OCI-LY3 (cell line): Measurements from ENCODE around the gene CATSPER3.

Experiments used
- H2AFZ ChIP-seq: fragments of 200-600, 300-600 bp; shearing (Covaris generic); 2 replicates; pipeline ENCODE4 v1.6.0; 2014; ENCODE audit warnings: antibody characterized with exemption, low read depth, low read length
- H3K27ac ChIP-seq: fragments of 200-600, 300-600 bp; sonication (generic); 2 replicates; pipeline ENCODE4 v1.5.1; 2014; ENCODE audit warnings: mild to moderate bottlenecking, low read length, moderate library complexity, mixed read lengths
- H3K27me3 ChIP-seq: fragments of 200-600, 300-600 bp; sonication (generic); 2 replicates; pipeline ENCODE4 v1.6.1; 2014; ENCODE audit warnings: low read depth, low read length, mixed read lengths
- H3K36me3 ChIP-seq: fragments of 200-600, 300-600 bp; sonication (generic); replicated peaks from 2 replicates; pipeline ENCODE3; 2014; ENCODE audit warnings: low read depth, low read length, mixed read lengths
- H3K4me1 ChIP-seq: fragments of 300-600, 200-600 bp; sonication (generic); 2 replicates; pipeline ENCODE4 v1.6.1; 2014; ENCODE audit warnings: low read length, mixed read lengths
- H3K4me2 ChIP-seq: fragments of 200-600, 300-600 bp; sonication (generic); 2 replicates; pipeline ENCODE4 v1.6.1; 2014; ENCODE audit warnings: low read length, mixed read lengths
- H3K4me3 ChIP-seq: fragments of 300-600, 200-600 bp; sonication (generic); 2 replicates; pipeline ENCODE4 v1.5.1; 2014; ENCODE audit warnings: antibody characterized with exemption, mild to moderate bottlenecking, low read length, moderate library complexity
- H3K79me2 ChIP-seq: fragments of 300-600, 200-600 bp; shearing (Covaris generic); 2 replicates; pipeline ENCODE4 v1.6.1; 2014; ENCODE audit warnings: mild to moderate bottlenecking, low read length, mixed read lengths
- H3K9ac ChIP-seq: fragments of 300-600, 200-600 bp; shearing (Covaris generic); 2 replicates; pipeline ENCODE4 v1.6.0; 2014; ENCODE audit warnings: mild to moderate bottlenecking, low read length, moderate library complexity
- H3K9me3 ChIP-seq: fragments of 200-600, 300-600 bp; shearing (Covaris generic); 2 replicates; pipeline ENCODE4 v1.6.1; 2014; ENCODE audit warnings: low read length, mixed read lengths; ENCODE audit not compliant: insufficient read depth
- H4K20me1 ChIP-seq: fragments of 200-600, 300-600 bp; sonication (generic); 2 replicates; pipeline ENCODE4 v1.6.1; 2016; ENCODE audit warnings: low read length, mixed read lengths; ENCODE audit not compliant: insufficient read depth
- EZH2phosphoT487 ChIP-seq: fragments of 200-600 bp; shearing (Covaris generic); IDR thresholded peaks from 2 replicates; pipeline ENCODE4 v1.6.1; 2018; ENCODE audit warnings: antibody characterized with exemption, mixed run types, low read depth
- TF ChIP-seq, protein P1 (sequence below): fragments of 200-600, 300-600 bp; sonication (generic); IDR thresholded peaks from 2 replicates; pipeline ENCODE4 v1.5.1; 2014; ENCODE audit warnings: antibody characterized with exemption, low read length, low read depth

Gene CATSPER3

DNA sequence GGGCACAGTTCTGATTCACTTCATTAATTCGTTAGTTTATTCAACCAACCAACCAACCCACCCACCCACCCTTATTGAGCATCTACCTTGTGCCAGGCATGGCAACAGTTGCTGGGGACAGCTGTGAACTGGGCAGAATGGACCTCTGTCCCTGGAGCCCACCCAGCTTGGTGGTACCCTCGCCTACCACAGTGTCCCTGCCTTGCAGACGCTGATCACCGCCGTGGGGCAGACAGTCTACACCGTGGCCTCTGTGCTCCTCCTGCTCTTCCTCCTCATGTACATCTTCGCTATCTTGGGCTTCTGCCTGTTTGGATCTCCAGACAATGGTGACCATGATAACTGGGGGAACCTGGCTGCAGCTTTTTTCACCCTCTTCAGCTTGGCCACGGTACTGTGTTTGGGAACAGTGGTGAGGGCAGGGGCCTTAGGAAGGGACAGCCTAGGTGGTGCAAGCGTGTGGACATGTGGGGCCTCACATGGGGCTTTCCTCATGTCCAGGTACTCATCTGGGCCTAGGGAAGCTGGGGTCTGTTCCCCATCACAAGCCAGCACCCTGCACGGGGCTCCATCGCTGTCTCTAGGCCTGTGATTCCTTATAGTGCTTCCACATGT lies 40.1 kb downstream of the CATSPER3 start:
- H3K4me1 ChIP-seq = no peaks in the 10 kb centered on the region
- no peak overlapping the region for H3K9ac ChIP-seq
- no peaks in the 10 kb centered on the region for H3K9me3 ChIP-seq
- no peaks in the 10 kb centered on the region for H4K20me1 ChIP-seq
- H3K27ac ChIP-seq = no peak overlapping the region
- H3K4me3 ChIP-seq = no peak overlapping the region
- no peak overlapping the region for H3K4me2 ChIP-seq
- no peaks in the 10 kb centered on the region for H3K36me3 ChIP-seq
- no peaks in the 10 kb centered on the region for H3K27me3 ChIP-seq
- no peak for TF ChIP-seq EZH2phosphoT487
- TF ChIP-seq, protein P1, sequence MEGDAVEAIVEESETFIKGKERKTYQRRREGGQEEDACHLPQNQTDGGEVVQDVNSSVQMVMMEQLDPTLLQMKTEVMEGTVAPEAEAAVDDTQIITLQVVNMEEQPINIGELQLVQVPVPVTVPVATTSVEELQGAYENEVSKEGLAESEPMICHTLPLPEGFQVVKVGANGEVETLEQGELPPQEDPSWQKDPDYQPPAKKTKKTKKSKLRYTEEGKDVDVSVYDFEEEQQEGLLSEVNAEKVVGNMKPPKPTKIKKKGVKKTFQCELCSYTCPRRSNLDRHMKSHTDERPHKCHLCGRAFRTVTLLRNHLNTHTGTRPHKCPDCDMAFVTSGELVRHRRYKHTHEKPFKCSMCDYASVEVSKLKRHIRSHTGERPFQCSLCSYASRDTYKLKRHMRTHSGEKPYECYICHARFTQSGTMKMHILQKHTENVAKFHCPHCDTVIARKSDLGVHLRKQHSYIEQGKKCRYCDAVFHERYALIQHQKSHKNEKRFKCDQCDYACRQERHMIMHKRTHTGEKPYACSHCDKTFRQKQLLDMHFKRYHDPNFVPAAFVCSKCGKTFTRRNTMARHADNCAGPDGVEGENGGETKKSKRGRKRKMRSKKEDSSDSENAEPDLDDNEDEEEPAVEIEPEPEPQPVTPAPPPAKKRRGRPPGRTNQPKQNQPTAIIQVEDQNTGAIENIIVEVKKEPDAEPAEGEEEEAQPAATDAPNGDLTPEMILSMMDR = no peak
- H2AFZ ChIP-seq = no peak overlapping the region
- no peaks in the 10 kb centered on the region for H3K79me2 ChIP-seq

- no peak for TF ChIP-seq EZH2phosphoT487
- TF ChIP-seq, protein P1 = no peak
- Histone ChIP-seq H3K79me2 (no peaks in the 10 kb centered on the region), H3K4me2 (no peak overlapping the region), H3K27ac (no peak overlapping the region), H3K4me1 (no peaks in the 10 kb centered on the region), H3K4me3 (no peak overlapping the region), H3K9ac (no peak overlapping the region), H3K9me3 (no peaks in the 10 kb centered on the region), H2AFZ (no peak overlapping the region), H3K27me3 (no peaks in the 10 kb centered on the region), H4K20me1 (no peaks in the 10 kb centered on the region), H3K36me3 (no peaks in the 10 kb centered on the region)
Measured at GRCh38 chr5:135008556-135008955, 40.8 kb downstream of the CATSPER3 start.

- H3K27me3 ChIP-seq = no peaks in the 10 kb centered on the region
- no peaks in the 10 kb centered on the region for H3K36me3 ChIP-seq
- H3K79me2 ChIP-seq = no peaks in the 10 kb centered on the region
- H4K20me1 ChIP-seq = no peaks in the 10 kb centered on the region
- no peak overlapping the region for H3K9ac ChIP-seq
- H3K27ac ChIP-seq = no peak overlapping the region
- no peak for TF ChIP-seq EZH2phosphoT487
- TF ChIP-seq, protein P1 = no peak
- no peak overlapping the region for H3K4me2 ChIP-seq
- no peak overlapping the region for H2AFZ ChIP-seq
- no peak overlapping the region for H3K4me3 ChIP-seq
- no peaks in the 10 kb centered on the region for H3K9me3 ChIP-seq
- H3K4me1 ChIP-seq = no peaks in the 10 kb centered on the region
Measured at GRCh38 chr5:135008981-135009735, 41.5 kb downstream of the CATSPER3 start.

DNA sequence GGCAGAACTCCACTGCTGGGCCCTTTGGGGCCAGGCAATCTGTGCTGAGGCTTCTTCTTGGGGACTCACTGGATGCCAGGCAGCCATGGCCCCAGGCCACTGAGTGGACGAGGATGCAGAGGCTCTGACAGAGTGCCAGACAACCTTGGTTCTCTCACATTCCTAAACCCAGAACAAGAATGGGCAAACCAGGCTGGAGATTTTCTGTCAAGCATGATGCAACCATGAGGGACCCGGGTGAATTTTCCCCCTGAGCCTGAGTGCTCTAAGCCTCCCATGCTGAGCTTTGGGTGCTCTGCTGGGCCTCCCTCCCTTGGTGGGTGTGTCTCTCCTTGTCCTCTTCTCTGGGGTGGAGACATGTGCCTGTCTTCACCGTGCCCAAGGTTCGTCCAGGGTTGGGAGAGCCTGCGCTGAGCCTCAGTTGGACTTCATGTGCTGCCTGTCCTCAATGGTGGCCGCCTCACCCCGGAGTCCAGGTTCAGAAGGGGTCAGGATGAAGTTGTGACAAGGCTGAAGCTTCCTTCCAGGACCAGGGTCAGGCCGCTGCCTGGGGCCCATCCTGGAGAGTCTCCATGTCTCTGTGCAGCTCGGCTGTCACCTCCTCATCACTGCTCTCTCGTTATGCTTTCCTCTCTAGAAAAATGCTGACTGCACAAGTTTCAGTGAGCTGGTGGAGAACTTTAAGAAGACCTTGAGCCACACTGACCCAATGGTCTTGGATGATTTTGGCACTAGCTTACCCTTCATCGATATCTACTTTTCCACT lies 42.2 kb downstream of the CATSPER3 start:
- Histone ChIP-seq H3K9ac (no peak overlapping the region), H3K9me3 (no peaks in the 10 kb centered on the region), H4K20me1 (no peaks in the 10 kb centered on the region), H3K79me2 (no peaks in the 10 kb centered on the region), H3K36me3 (no peaks in the 10 kb centered on the region), H3K4me2 (no peak overlapping the region), H3K4me3 (no peak overlapping the region), H3K4me1 (no peaks in the 10 kb centered on the region), H3K27me3 (no peaks in the 10 kb centered on the region), H2AFZ (no peak overlapping the region), H3K27ac (no peak overlapping the region)
- no peak for TF ChIP-seq EZH2phosphoT487
- TF ChIP-seq, protein P1 = no peak
